ENCODE data around the gene PPP6R1. TPM values are rescaled to one million over a fixed set of nuclear protein-coding genes. Genes with fewer than 3 reads are reported as not detected.

Gene PPP6R1
- total and polyA plus RNA-seq, 2 of the 13 experiments (the other 11 are each of a cell fraction or from before 2014, with no cell fraction given): 25.8 to 54.0 TPM

DNA sequence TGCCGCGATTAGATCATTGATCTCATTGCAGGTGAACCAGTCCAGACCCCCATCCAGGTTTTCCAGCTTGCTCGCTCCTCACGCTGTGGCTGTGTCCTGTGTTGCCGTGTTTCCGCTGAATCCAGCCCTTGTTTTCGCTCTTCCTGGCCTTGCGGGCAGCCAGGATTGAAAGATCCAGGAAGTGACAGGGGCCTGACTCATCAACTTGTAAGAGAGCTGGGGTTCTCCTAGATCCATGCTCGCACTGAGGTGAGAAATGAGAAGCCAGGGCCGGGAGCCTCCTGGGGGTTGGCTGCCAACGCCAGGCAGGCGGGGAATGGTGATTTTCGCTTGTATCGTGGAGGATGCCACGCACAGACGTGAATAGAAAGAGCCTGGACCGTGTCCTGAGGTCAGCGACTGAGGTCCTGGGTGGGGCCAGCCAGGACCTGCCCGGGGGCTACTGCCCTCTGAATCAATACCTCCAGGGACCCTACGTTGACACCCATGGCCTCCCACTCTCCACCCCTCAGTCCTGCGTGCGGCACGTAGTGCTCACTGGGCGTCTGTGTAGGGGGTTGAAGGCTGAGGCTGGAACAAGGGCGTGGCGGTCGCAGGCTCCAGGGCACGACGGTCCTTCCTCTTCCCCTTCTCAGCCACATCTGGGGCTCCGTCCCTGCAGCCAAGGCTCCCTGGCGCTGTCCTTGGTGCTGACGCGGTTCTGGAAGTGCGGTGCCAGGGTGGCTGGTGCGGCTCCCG is 42.2 kb downstream of the PPP6R1 start (continued):
- TF ChIP-seq HOXA3 (CRISPR knock-in tag; IDR thresholded peaks at IDR 0.05) (peak; percentile 82), RFX1 (IDR thresholded peaks at IDR 0.05) (no peak), ZBTB10 (CRISPR knock-in tag; IDR thresholded peaks at IDR 0.05; ENCODE audit: borderline replicate concordance) (no peak), ZNF17 (CRISPR knock-in tag; IDR thresholded peaks at IDR 0.05) (peak; percentile 94), ZNF720 (CRISPR knock-in tag; IDR thresholded peaks at IDR 0.05) (peak; percentile 58; the same call in 1 of the 2 replicates), SRF (IDR thresholded peaks at IDR 0.05; ENCODE audit: low read depth, low read length) (0 out of 2 replicates have a peak, but pooled peaks have one; percentile 24), E2F1 (CRISPR knock-in tag; IDR thresholded peaks at IDR 0.05) (no peak; the same call in 1 of the 2 replicates)
- TF ChIP-seq, protein P1, sequence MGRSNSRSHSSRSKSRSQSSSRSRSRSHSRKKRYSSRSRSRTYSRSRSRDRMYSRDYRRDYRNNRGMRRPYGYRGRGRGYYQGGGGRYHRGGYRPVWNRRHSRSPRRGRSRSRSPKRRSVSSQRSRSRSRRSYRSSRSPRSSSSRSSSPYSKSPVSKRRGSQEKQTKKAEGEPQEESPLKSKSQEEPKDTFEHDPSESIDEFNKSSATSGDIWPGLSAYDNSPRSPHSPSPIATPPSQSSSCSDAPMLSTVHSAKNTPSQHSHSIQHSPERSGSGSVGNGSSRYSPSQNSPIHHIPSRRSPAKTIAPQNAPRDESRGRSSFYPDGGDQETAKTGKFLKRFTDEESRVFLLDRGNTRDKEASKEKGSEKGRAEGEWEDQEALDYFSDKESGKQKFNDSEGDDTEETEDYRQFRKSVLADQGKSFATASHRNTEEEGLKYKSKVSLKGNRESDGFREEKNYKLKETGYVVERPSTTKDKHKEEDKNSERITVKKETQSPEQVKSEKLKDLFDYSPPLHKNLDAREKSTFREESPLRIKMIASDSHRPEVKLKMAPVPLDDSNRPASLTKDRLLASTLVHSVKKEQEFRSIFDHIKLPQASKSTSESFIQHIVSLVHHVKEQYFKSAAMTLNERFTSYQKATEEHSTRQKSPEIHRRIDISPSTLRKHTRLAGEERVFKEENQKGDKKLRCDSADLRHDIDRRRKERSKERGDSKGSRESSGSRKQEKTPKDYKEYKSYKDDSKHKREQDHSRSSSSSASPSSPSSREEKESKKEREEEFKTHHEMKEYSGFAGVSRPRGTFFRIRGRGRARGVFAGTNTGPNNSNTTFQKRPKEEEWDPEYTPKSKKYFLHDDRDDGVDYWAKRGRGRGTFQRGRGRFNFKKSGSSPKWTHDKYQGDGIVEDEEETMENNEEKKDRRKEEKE (IDR thresholded peaks at IDR 0.05): no peak
- TF ChIP-seq, protein P2, sequence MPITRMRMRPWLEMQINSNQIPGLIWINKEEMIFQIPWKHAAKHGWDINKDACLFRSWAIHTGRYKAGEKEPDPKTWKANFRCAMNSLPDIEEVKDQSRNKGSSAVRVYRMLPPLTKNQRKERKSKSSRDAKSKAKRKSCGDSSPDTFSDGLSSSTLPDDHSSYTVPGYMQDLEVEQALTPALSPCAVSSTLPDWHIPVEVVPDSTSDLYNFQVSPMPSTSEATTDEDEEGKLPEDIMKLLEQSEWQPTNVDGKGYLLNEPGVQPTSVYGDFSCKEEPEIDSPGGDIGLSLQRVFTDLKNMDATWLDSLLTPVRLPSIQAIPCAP (CRISPR knock-in tag; IDR thresholded peaks at IDR 0.05; ENCODE audit: low read depth): 0 out of 2 replicates have a peak, but pooled peaks have one; percentile 52
- TF ChIP-seq, protein P3, sequence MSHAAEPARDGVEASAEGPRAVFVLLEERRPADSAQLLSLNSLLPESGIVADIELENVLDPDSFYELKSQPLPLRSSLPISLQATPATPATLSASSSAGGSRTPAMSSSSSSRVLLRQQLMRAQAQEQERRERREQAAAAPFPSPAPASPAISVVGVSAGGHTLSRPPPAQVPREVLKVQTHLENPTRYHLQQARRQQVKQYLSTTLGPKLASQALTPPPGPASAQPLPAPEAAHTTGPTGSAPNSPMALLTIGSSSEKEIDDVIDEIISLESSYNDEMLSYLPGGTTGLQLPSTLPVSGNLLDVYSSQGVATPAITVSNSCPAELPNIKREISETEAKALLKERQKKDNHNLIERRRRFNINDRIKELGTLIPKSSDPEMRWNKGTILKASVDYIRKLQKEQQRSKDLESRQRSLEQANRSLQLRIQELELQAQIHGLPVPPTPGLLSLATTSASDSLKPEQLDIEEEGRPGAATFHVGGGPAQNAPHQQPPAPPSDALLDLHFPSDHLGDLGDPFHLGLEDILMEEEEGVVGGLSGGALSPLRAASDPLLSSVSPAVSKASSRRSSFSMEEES (CRISPR knock-in tag; IDR thresholded peaks at IDR 0.05): peak; percentile 81
- TF ChIP-seq, protein P4, sequence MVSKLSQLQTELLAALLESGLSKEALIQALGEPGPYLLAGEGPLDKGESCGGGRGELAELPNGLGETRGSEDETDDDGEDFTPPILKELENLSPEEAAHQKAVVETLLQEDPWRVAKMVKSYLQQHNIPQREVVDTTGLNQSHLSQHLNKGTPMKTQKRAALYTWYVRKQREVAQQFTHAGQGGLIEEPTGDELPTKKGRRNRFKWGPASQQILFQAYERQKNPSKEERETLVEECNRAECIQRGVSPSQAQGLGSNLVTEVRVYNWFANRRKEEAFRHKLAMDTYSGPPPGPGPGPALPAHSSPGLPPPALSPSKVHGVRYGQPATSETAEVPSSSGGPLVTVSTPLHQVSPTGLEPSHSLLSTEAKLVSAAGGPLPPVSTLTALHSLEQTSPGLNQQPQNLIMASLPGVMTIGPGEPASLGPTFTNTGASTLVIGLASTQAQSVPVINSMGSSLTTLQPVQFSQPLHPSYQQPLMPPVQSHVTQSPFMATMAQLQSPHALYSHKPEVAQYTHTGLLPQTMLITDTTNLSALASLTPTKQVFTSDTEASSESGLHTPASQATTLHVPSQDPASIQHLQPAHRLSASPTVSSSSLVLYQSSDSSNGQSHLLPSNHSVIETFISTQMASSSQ (IDR thresholded peaks at IDR 0.05; ENCODE audit: low read depth): peak; percentile 62
- TF ChIP-seq, protein P4 (CRISPR knock-in tag; IDR thresholded peaks at IDR 0.05; ENCODE audit: borderline replicate concordance): peak; percentile 66
